K562 (cell line): Measurements from ENCODE around the gene COG7.

ENCODE experiments used
- BACH1 ChIP-seq: fragments of 200-800 bp; sonication (Bioruptor generic); IDR thresholded peaks from 2 replicates; pipeline ENCODE4 v1.6.1; 2016; ENCODE audit warnings: missing genetic modification characterization, missing compliant biosample characterization
- BHLHE40 ChIP-seq: IDR thresholded peaks from 2 replicates; pipeline ENCODE4 v1.6.1; 2011; ENCODE audit warnings: low read length, improper control_type of control experiment
- BRCA1 ChIP-seq, 2 experiments: fragments of 450-650 bp in 1 of 2; sonication (generic) in 1 of 2; formaldehyde crosslinking in 1 of 2; IDR thresholded peaks; 2 replicates each; pipeline versions ENCODE4 v1.5.0 to v1.6.1; 2017 to 2020; ENCODE audit warnings: mild to moderate bottlenecking in 1 of 2, missing genetic modification reagents in 1 of 2
- CBX3 ChIP-seq, 2 experiments: IDR thresholded peaks; 1 replicate in 1 of 2; 2 replicates in 1 of 2; pipeline ENCODE4 v1.6.1; 2012; ENCODE audit warnings: inconsistent platforms in 2 of 2, low read length in 2 of 2, borderline replicate concordance in 1 of 2, control low read depth in 1 of 2
- CHD4 ChIP-seq: fragments of 200-600 bp; sonication (generic); IDR thresholded peaks from 3 replicates; pipeline ENCODE4 v1.6.1; 2012; ENCODE audit warnings: low read depth, mild to moderate bottlenecking, mixed read lengths, low read length, inconsistent platforms; ENCODE audit not compliant: insufficient read depth, insufficient replicate concordance, poor library complexity, severe bottlenecking
- GABPA ChIP-seq: fragments of 200-800 bp; sonication (Bioruptor generic); conservative IDR thresholded peaks from 2 replicates; pipeline ENCODE4 v1.6.1; 2016; ENCODE audit warnings: low read depth, missing genetic modification characterization, missing compliant biosample characterization
- JUNB ChIP-seq: fragments of 450-650 bp; formaldehyde crosslinking; conservative IDR thresholded peaks from 2 replicates; pipeline ENCODE4 v1.4.0; 2020; ENCODE audit warnings: mild to moderate bottlenecking
- NR2C1 ChIP-seq, 2 experiments: fragments of 450-650 bp; IDR thresholded peaks; 2 replicates each; pipeline ENCODE4 v1.6.1; 2017; ENCODE audit warnings: mild to moderate bottlenecking in 2 of 2, antibody characterized with exemption in 1 of 2, inconsistent platforms in 1 of 2, missing compliant biosample characterization in 1 of 2, missing genetic modification characterization in 1 of 2
- POLR2A ChIP-seq: fragments of 450-650 bp; conservative IDR thresholded peaks from 2 replicates; pipeline ENCODE4 v1.6.1; 2016
- SP1 ChIP-seq: sonication (generic); formaldehyde crosslinking; IDR thresholded peaks from 2 replicates; pipeline ENCODE4 v1.8.1; 2022; ENCODE audit warnings: mild to moderate bottlenecking, missing genetic modification reagents
- ZFP36 ChIP-seq: fragments of 150-350 bp; IDR thresholded peaks from 2 replicates; pipeline ENCODE4 v1.6.1; 2018; ENCODE audit warnings: low read length, low read depth; ENCODE audit not compliant: partially characterized antibody
- ZNF644 ChIP-seq: fragments of 200-800 bp; sonication (Bioruptor generic); IDR thresholded peaks from 2 replicates; pipeline ENCODE4 v1.6.1; 2016; ENCODE audit warnings: low read depth, missing genetic modification characterization, missing compliant biosample characterization
- ZNF75A ChIP-seq: fragments of 450-650 bp; formaldehyde crosslinking; IDR thresholded peaks from 2 replicates; pipeline ENCODE4 v1.4.0; 2020; ENCODE audit warnings: mild to moderate bottlenecking
- TF ChIP-seq, protein P1 (sequence below), 3 experiments: IDR thresholded peaks in 2 of 3; conservative IDR thresholded peaks in 1 of 3; 2 replicates each; pipeline ENCODE4 v1.5.1; 2011 to 2012; ENCODE audit warnings: low read length in 3 of 3, mild to moderate bottlenecking in 3 of 3, control low read depth in 2 of 3, improper control_type of control experiment in 1 of 3, inconsistent platforms in 1 of 3, low read depth in 1 of 3, mixed read lengths in 1 of 3, moderate library complexity in 1 of 3; ENCODE audit not compliant: insufficient read depth in 2 of 3

DNA sequence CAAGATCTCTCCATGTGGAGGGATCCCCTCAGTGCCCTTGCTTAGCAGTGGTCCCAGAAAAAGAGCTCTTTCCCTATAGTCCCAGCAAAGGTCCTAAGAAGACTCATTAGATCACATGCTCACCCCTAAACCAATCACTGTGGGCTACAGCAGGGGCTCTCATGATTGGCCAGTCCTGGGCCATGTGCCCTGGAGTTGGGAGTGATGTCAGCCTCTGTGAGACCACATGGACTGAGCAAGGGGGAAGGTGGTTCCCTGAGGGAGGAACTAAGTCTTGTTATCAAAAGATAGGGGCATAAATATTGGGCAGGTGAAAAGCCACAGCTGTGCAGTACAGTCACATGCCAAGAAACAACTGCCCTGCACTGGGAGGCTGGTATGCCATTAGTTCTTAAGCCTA is 99.5 kb downstream of the COG7 start:
- TF ChIP-seq CBX3 (IDR thresholded peaks at IDR 0.05; ENCODE audit: borderline replicate concordance in 1 of 2, low read length in 2 of 2) (no peak), JUNB (CRISPR knock-in tag) (no peak), BACH1 (tag) (no peak), GABPA (tag) (no peak), BHLHE40 (no peak), POLR2A (no peak), NR2C1 (IDR thresholded peaks at IDR 0.05) (no peak), NR2C1 (tag; IDR thresholded peaks at IDR 0.05) (no peak), ZFP36 (no peak), BRCA1 (IDR thresholded peaks at IDR 0.05) (no peak), BRCA1 (CRISPR knock-in tag; IDR thresholded peaks at IDR 0.05) (no peak), SP1 (CRISPR knock-in tag) (no peak), ZNF75A (no peak), ZNF644 (tag) (no peak), CHD4 (no peak)
- TF ChIP-seq, protein P1, sequence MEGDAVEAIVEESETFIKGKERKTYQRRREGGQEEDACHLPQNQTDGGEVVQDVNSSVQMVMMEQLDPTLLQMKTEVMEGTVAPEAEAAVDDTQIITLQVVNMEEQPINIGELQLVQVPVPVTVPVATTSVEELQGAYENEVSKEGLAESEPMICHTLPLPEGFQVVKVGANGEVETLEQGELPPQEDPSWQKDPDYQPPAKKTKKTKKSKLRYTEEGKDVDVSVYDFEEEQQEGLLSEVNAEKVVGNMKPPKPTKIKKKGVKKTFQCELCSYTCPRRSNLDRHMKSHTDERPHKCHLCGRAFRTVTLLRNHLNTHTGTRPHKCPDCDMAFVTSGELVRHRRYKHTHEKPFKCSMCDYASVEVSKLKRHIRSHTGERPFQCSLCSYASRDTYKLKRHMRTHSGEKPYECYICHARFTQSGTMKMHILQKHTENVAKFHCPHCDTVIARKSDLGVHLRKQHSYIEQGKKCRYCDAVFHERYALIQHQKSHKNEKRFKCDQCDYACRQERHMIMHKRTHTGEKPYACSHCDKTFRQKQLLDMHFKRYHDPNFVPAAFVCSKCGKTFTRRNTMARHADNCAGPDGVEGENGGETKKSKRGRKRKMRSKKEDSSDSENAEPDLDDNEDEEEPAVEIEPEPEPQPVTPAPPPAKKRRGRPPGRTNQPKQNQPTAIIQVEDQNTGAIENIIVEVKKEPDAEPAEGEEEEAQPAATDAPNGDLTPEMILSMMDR (IDR thresholded peaks at IDR 0.05 in 2 of 3, conservative IDR thresholded peaks at IDR 0.05 in 1 of 3; ENCODE audit: insufficient read depth in 2 of 3, low read depth in 1 of 3, low read length in 3 of 3): no peak
